Stimulated activated naive CD4-positive, alpha-beta T cell treated with Interleukin-2 at 50 U/mL for 16 hours (primary cell): Measurements from ENCODE around the gene CAMKMT.

Experiments
- DNase-seq: peaks from one replicate; lab custom pipeline; 2025; lab: John Stamatoyannopoulos, UW

Gene CAMKMT

DNA sequence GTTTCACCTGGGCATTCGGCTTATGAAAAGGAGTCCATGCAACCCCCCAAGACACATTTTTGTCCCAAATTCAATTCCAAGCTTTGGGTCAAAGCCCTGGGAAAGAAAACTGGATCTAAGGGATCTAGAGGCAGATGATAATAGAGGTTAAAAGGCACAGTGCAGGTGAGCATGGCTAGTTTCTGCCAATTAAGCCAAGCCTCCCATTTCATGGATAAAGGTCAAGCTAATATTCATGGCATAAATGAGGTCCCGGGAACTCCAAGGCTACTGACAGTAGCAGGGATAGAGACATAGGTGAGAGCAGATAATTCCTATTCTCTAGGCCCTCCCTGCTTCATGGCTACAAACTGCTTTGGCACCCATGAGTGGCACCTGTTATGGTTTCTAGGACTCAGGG, 83.1 kb downstream of the CAMKMT start:
- DNase-seq: no peak

DNA sequence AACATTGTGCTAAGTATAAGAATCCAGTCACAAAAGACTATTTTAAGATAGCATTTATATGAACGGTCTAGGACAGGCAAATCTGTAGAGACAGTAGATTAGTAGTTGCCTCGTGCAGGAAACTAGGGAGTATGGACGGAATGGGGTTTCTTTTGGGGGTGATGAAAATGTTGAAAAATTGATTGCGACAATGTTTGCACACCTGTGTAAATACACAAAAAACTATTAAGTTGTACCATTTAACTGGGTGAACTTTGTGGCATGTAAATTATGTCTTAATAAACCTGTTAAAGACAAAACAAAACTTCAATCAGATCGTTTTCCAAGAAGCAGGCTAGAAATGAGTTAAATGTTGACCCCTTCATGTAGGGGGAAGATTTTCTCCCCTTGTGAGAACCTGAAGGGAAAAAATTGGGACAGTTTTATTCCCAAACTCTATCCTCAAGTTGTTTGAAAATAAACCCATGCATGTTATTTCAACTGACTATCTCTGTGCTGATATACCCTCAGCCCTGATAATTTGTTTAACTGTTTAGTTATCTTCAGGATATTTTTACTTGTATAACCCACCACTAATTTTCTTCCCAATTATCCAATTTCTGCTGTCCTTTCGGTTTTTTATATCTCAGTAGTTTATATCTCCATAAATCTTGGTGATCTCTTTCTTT, 87.2 kb downstream of the CAMKMT start:
- DNase-seq: no peak

DNA sequence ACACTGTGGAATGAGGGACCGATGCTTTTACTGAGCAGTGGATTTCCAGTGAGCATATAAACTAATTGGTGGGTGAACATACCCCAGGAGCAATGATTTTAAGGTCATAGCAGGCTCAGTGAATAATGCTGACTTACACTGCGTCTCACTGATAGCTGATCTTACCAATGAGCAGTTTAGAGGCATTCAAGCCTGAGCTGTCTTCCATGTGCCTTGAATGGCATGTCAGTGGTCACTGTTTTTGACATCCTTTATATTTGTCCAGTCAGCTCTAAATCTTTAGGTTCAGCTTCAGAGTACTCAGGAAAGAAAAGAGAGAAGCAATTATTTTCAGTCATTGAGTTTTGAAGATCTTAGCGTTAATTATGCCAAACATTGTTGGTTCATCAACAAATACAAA, 88.3 kb downstream of the CAMKMT start:
- no peak for DNase-seq

DNA sequence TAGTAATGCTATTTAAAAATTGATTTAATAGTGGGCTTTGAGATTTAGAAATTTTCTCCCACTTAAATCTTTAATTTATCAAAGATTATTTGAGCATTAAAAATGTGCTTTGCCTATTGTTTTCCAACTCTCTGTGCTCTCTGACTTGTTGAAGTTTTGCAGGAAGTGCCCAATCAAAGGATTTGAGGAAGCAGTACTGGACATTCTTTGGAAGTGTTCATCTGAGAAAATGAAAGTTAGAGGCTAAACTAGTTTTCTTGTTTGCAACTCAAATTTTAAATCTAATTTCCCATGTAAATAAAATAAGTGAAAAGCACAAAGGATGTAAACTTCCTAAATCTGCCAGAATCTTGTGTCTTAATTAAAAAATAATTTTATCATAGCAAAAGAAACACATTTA, 89.1 kb downstream of the CAMKMT start:
- DNase-seq: no peak

DNA sequence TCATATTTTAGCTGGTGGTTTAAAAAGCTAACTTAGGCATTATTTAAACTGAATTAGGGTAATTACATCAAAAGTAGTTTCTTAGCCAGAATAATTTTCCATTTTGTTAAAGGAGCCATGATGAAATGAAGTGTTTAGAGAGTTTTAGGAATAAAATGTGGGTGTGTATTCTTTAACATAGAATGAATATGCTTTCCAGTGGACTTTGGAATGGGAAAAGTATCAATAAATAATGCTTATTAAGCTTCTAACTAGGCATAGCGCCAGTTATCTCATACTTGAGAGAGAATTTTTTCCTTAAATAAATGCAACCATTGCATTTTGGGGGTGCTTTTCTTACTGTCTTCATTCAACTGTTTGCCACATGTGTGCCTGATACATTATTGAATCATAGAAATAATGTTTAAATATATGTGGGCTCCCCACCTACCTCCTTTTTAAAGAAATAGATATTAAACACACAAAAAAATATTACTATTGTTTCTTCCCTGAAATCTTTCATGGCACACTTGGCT, 90.4 kb downstream of the CAMKMT start:
- no peak for DNase-seq

DNA sequence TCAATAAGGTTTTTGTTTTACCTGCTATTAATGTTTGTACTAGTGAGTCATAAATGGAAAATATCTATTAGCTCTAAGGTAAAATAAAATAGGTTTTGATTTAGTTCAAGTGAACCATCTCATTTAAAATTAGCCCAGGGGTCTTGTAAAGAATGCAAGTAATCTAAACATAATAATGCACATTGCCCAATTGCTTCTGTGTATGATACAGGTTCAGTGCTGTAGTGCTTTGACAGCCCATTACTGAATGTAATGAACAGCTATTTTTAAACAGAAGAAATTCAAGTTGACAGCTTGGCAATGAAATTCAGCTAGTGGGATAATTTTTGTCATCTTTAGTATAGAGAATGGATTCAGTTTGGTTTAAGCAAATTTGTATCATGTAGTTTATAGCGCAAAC, 91.5 kb downstream of the CAMKMT start:
- DNase-seq: no peak

DNA sequence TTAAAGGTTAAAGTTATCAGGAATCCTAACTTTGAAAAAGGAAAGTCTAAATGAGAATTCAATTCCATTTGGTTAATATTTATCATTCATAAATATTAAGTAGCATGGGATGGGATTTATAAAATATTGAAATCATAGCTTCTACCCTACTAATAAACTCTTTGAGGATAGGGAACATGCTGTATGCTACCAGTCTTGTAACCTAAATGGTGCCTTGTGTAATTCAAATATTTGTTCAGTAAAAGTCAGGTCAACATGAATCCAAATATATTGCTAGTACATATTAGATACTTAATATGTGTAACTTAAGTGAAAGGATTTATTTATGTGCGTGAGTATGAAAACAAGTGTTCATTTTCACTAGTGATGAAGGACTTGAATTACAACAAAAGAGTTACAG, 94.1 kb downstream of the CAMKMT start:
- no peak for DNase-seq

DNA sequence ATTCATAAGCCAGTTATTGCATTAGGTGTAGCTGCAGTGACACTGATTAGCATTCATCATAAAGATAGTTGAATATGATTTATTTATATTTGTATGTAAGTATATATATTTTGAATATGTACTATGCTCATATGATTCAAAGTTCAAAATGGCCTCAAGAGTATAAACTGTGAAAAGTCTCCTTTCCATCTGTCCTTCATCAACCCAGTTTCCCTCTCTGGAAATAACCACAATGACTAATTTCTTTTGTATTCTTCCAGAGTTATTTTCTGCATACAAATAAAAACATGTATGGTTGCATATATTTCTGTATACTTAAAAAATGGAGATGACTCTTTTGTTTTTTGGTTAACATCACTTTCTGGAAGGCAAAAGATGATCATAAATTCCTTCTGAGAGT, 95.2 kb downstream of the CAMKMT start:
- DNase-seq: no peak

DNA sequence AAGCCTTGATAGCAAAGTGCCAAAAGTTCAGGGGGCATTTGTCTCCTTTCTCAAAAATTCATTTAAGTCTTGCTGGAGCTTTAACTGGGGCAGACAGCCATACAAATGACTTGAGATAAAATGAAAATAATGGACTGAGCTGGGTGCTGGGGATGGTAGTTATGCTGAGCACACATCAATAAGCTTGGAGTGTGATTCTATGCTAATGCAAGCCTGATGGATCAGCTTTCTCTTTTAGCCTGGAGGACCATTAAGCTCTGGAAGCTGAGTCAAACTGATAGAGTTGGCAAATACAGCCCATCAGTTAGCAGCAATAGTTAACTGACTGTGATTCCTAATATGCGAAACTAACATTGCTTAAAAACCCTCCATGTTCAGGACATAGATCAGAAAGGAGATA, 98.0 kb downstream of the CAMKMT start:
- DNase-seq: no peak

DNA sequence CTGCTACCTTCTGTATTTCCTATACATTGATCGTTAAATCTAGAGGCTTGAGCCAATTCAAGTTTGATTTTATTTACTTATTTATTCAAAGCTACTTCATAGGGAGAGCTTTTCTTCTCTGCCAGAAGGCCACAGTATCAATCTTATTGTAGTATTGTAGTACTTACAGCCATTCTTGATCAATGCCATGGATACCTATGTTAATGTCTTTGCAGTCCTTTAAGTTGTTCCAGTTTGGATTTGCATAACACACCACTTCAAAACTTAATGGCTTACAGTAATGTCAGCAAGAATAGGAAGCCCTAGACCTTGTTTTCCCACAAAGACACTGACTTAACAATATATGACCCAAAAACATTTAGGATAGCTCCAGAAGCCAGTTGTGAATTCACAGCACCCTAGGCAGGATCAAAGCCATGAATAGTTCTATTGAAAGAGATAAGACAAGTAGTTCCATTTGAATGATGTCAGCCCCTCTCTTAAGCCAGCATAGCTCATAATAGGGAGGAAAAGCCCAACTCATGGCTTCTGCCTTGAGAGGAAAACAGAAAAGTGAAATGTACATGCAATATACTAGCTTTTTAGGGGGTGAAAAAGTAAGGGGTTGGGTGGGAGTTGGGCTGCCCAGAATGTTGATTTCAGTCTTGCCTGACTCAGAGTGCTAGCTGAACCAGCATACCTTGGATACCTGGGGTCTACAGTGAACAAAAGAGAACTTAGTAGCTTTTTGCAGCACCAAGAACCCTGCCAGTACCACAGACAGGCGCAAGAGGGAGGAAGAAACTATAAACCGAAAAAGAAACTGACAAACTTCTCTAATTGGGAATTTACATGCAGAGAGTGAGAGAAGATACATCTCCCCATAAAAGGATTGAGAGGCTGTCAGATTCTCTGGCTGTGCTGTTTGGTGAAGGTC, 101.4 kb downstream of the CAMKMT start:
- DNase-seq: no peak

DNA sequence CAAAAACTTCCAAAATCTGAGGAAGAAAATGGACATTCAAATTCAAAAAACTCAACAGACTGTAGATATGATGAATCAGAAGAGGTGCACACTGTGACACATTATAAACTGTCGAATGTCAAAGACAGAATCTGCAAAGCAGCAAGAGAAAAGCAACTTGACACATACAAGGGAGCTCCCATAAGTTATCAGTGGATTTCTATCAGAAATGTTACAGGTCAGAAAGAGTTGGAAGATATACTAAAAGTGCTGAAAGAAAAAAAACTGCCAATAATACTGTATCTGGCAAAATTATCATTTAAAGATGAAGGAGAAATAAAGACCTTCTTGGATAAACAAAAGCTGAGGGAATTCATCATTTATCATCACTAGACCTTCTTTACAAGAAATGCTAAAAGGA, 102.7 kb downstream of the CAMKMT start:
- no peak for DNase-seq

DNA sequence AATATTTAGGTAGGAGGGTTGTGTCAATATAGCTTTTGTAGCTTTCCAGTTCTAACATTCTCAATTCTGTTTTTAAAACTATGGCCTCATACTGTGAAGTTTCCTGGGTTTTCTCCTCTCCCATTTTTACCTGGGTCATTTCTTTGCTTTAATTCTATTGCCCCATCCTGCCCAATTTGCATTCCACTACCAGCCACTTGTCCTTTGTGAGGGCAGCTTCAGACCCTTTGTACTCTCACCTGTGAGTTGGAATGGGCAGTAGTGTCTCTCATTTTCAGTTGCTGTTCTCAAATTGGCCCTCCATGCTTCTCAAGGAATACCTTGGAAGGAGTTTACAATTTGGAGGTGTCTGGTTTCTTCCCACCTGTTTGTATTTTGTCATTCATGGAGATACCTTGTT, 108.4 kb downstream of the CAMKMT start:
- no peak for DNase-seq

DNA sequence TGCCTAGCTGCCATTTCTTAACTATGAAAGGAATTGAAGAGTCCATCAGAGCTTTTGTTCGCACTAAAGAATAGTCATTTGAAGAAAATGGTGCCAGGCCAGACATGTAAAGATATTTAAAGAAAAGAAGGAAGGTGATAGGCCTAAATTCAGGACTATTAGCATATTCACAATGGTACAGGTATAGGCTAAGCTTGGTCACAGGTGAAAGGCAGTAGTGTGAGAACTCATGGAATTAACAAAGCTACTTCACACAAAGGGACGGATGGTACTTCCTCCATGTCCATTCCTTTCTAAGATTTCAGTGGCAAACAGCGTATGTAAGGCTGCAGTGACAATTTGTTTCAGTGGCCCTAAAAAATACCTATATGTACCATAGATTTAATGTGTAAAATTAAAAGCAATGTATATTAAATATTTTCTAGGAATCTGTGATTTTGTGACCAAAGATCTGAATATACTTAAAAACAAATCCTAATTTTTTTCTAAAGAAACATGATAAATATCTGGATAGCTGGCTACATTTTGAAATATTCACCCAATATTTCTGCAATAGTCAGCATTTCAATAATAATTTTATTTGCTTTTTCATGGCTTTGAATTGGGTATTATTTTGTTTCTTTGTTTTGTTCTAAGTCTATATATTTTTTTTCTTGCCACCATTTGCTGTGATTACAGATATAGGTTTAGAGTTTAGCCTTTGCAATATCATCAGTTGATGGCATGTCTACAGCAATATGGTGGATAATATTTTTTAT, 116.1 kb downstream of the CAMKMT start:
- DNase-seq: no peak

DNA sequence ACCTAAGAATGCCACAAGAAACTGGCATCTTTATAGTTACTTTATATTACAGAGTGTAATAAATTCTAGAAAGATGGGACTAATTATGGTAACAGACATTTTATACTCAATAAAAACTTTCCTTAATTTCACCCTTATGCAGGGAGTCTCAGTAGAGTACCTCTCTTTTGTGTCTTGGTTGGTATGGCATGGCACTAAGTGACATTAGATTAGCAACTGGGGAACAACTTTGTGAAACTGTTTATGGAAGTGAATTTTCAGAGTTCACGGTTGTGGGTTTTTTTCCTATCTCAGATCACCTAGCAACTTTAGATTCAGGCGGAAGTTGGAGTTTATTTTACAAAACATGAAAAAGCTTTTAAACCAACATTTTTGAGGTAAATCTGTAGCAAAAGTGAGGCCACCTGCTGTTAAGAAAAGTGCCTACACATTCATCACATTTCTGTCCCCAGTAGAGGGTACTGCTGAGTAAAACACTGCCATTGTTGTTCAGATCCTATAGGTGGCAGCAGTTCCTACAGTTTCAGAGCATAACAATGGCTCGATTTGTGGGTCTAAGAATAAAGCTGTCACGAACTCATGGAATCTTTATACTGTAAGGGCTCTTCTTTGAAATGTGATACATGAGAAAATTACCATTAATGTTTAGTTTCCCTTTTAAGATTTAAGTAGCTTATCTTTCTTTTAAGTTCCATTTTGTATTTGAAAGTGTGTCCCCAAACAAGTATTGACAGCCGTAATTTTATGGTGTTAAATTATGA, 117.6 kb downstream of the CAMKMT start:
- peak; percentile 1 for DNase-seq

DNA sequence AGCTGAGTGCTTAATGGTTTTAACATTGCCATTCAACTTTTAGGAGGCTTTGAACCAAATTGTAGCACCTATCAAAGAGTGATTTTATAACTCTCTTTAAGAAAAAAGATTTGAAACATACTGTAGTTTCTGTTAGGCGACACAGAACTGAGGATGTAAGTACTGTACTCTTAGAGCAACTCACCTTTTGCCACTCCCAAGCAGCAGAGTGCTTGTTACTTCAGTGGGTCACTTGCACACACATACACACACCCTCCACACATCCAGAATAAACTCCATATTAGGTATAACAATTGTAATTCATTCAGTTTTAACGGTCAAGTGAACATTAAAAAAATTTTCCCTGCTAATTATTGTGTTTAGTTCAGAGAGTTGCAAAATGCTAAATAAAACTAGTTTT, 118.3 kb downstream of the CAMKMT start:
- DNase-seq: no peak

DNA sequence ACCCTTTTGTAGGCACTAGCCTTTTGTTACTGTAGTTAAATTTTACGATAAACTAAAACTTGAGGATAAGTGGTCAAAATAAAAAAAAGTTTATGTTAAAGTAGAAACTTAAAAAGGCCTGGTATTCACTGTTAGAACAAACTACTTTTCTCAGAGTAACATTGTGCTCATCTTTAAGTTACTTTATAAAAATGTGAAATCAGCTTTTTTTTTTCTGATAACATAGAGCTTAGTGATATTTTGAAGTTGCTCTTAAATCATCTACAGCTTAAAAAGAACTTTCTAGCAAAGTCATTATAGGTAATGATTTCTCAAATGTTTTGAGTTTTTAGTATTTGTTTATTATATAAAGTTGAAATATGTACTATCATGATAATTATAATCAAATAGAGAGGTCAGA, 125.3 kb downstream of the CAMKMT start:
- no peak for DNase-seq

DNA sequence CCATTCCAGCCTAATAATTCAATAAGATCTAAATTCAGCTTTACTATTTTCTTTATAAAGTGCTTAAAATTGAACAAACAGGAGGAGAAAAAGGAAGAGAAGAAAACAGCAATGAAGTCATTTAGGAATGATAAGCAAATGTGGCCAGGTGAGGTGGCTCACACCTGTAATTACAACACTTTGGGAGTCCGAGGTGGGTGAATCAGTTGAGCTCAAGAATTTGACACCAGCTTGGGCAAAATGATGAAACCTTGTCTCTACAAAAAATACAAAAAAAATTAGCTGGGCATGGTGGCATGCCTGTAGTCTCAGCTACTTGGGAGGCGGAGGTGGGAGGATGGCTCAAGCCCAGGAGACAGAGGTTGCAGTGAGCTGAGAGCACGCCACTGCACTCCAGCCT, 129.0 kb downstream of the CAMKMT start:
- no peak for DNase-seq

DNA sequence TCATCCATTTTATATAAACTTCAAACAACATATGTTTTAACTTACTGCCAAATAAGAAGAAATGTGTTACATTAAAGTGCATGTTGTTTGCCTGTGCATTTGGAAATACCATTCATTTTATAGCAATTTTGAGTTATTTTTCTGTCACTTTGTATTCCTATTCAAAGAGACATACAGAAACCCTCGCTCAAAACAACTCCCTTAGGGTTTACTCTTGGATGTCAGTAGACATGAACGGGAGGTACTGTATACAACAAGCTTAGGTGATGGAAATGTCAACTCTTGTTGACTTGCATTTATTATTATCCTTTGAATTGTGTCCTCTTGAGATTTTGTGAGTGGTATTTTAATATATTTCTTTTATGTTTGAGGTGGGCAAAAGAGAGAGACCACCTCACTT, 132.3 kb downstream of the CAMKMT start:
- DNase-seq: no peak

DNA sequence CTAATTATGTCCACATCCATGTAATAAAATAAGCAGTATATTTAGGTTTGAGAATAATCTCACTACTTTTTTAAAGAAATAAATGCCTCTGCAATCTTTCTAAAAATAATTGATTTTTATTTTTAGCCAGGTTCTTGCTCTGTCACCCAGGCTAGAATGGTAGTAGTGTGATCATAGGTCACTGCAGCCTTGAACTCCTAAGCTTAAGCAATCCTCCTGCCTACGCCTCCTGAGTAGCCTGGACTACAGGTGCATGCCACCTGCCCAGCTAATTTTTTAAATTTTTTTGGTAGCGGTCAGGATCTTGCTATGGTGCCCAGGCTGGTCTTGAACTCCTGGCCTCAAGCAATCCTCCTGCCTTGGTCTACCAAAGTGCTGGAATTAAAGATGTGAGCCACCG, 133.3 kb downstream of the CAMKMT start:
- no peak for DNase-seq

DNA sequence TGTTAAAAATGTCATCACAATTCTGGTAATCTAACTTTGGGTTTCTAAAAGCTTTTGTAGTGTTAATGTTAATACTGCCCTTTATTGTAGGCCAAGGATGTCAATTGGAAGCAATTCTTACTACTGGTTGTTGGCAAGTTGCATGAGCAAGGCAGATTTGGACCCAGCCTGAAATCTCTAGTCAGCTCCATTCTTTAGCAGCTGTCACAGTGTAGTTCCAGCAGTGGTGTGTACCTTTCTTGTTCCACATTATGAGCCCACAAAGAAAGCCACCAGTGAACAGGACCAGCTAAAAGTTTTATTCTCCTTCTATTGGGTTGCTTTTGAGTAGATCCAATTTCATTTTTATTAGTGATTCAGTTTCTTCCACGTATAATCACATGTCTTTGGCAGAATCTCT, 133.8 kb downstream of the CAMKMT start:
- DNase-seq: no peak

DNA sequence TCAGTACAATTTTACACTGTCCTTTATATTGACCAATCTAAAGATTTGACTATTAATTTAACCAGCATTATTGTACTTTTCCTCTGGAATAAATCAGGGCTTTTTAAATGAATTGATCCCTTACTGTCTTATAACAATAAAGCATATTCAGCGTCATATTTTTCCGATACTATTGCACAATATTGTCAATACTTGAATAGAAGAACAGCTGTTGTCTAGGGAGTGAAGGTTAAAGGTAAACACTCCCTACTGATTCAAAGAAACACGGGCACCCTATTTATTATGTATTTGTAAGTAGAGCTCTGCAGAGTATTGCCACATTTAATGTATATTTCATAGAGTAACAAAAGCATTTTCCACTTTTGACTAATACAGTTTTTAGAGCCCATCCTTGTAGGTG, 134.4 kb downstream of the CAMKMT start:
- DNase-seq: no peak

DNA sequence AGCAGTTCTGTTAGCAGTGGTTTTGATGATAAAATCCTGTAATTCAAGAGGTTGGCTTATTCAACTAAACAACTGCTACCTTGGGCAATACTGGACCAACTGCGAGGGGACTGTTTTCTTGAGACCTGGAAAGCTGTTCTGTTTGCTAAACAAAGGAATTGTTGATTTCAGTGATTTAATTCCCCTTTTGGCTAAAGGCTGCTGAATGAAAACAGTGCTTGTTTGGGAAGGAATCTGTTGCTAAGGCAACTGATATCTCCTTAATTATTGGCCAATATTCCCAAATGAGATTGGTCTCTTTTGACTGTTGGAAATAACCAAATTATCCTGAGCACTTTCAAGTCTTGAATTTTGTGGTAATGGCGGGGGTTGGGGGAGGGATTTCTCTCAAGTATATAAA, 136.8 kb downstream of the CAMKMT start:
- no peak for DNase-seq
